GM23338 (cell line): ENCODE data around the gene C1QL4. TPM values are rescaled to one million over a fixed set of nuclear protein-coding genes. Genes with fewer than 3 reads are reported as not detected.

Experiments used
- ATAC-seq: fragments of 200-7000 bp; cut with Tn5 transposase; 3 replicates; pipeline ENCODE4 v1.9.1; 2020
- DNase-seq: peaks from one replicate; pipeline ENCODE4 v3.0.0-alpha.2; 2015; ENCODE audit warnings: low spot score
- H2AFZ ChIP-seq: fragments of 200-600 bp; sonication (generic); 2 replicates; pipeline ENCODE4 v1.8.0; 2016; ENCODE audit warnings: antibody characterized with exemption, mild to moderate bottlenecking, moderate library complexity
- H3F3A ChIP-seq: fragments of 200-600 bp; sonication (generic); replicated peaks from 2 replicates; pipeline ENCODE4 v1.8.0; 2017; ENCODE audit warnings: antibody characterized with exemption, mixed run types, low read depth
- H3K27ac ChIP-seq: fragments of 200-600 bp; sonication (generic); 2 replicates; pipeline ENCODE4 v1.6.1; 2016; ENCODE audit warnings: low read depth
- H3K27me3 ChIP-seq: fragments of 200-600 bp; sonication (generic); 2 replicates; pipeline ENCODE4 v1.8.0; 2016; ENCODE audit warnings: mild to moderate bottlenecking, mixed run types, moderate library complexity; ENCODE audit not compliant: insufficient read depth
- H3K36me3 ChIP-seq: fragments of 200-600 bp; sonication (generic); 2 replicates; pipeline ENCODE4 v1.8.0; 2016; ENCODE audit warnings: mild to moderate bottlenecking; ENCODE audit not compliant: insufficient read depth
- H3K4me1 ChIP-seq: fragments of 200-600 bp; sonication (generic); 2 replicates; pipeline ENCODE4 v1.8.0; 2016; ENCODE audit warnings: mild to moderate bottlenecking, moderate library complexity; ENCODE audit not compliant: insufficient read depth
- H3K4me2 ChIP-seq: fragments of 200-600 bp; sonication (generic); 2 replicates; pipeline ENCODE4 v1.7.1; 2017; ENCODE audit warnings: mixed run types
- H3K4me3 ChIP-seq: fragments of 200-600 bp; sonication (generic); 2 replicates; pipeline ENCODE4 v1.6.1; 2016; ENCODE audit warnings: mixed run types
- H3K79me2 ChIP-seq: fragments of 200-600 bp; sonication (generic); replicated peaks from 2 replicates; pipeline ENCODE4 v1.8.0; 2017; ENCODE audit warnings: mild to moderate bottlenecking; ENCODE audit not compliant: insufficient read depth
- H3K9me2 ChIP-seq: fragments of 200-600 bp; sonication (generic); 2 replicates; pipeline ENCODE4 v1.8.0; 2017; ENCODE audit not compliant: insufficient read depth
- H4K20me1 ChIP-seq: fragments of 200-600 bp; sonication (generic); replicated peaks from 2 replicates; pipeline ENCODE4 v1.8.0; 2017; ENCODE audit warnings: mild to moderate bottlenecking; ENCODE audit not compliant: insufficient read depth
- H3K27ac Mint-ChIP-seq: 2 replicates; pipeline ENCODE4 v1.8.0; 2020; ENCODE audit warnings: inconsistent platforms, mild to moderate bottlenecking, moderate library complexity, mixed read lengths
- H3K27me3 Mint-ChIP-seq: 3 replicates; pipeline ENCODE4 v1.8.0; 2022; ENCODE audit warnings: low read depth, mild to moderate bottlenecking, moderate library complexity, mixed read lengths, inconsistent platforms; ENCODE audit not compliant: insufficient read depth, poor library complexity
- H3K36me3 Mint-ChIP-seq: 3 replicates; pipeline ENCODE4 v1.8.0; 2021; ENCODE audit warnings: low read depth, mild to moderate bottlenecking, inconsistent platforms, moderate library complexity, mixed read lengths
- H3K4me1 Mint-ChIP-seq: 3 replicates; pipeline ENCODE4 v1.8.0; 2020; ENCODE audit warnings: mild to moderate bottlenecking, inconsistent platforms, mixed read lengths
- H3K4me3 Mint-ChIP-seq: 3 replicates; pipeline ENCODE4 v1.8.0; 2021; ENCODE audit warnings: moderate library complexity, mild to moderate bottlenecking, inconsistent platforms, mixed read lengths
- H3K9me3 Mint-ChIP-seq: 3 replicates; pipeline ENCODE4 v1.8.0; 2020; ENCODE audit warnings: moderate library complexity, mild to moderate bottlenecking, inconsistent platforms, mixed read lengths
- CREB1 ChIP-seq: fragments of 250-450 bp; sonication (Bioruptor Pico); IDR thresholded peaks from 2 replicates; pipeline ENCODE4 v1.5.0; 2020; ENCODE audit warnings: low read depth, mild to moderate bottlenecking, moderate library complexity
- CTCF ChIP-seq, 2 experiments: fragments of 200-600 bp in 1 of 2; sonication (generic) in 1 of 2; conservative IDR thresholded peaks; 2 replicates each; pipeline versions ENCODE4 v1.5.1 to v1.6.1; 2016 to 2017; ENCODE audit warnings: antibody characterized with exemption in 2 of 2, low read depth in 2 of 2, mild to moderate bottlenecking in 2 of 2, moderate library complexity in 1 of 2
- EZH2 ChIP-seq: fragments of 200-600 bp; sonication (generic); IDR thresholded peaks from one replicate; pipeline ENCODE4 v1.8.0; 2017; ENCODE audit warnings: antibody characterized with exemption, mild to moderate bottlenecking, low read depth; ENCODE audit not compliant: unreplicated experiment
- EZH2phosphoT487 ChIP-seq: fragments of 200-600 bp; sonication (generic); IDR thresholded peaks from one replicate; pipeline ENCODE4 v1.8.1; 2018; ENCODE audit warnings: antibody characterized with exemption; ENCODE audit not compliant: unreplicated experiment
- NANOG ChIP-seq: IDR thresholded peaks from 2 replicates; pipeline ENCODE4 v1.6.1; 2016; ENCODE audit warnings: antibody characterized with exemption, borderline replicate concordance
- ZNF114 ChIP-seq: fragments of 250-450 bp; sonication (Bioruptor Pico); IDR thresholded peaks from 2 replicates; pipeline ENCODE4 v1.5.0; 2020; ENCODE audit warnings: mild to moderate bottlenecking, moderate library complexity
- polyA plus RNA-seq: library from polyadenylated mRNA; unstranded; fragments of >200 nt; fragmentation: Nextera tagmentation; extraction: Ambion mirVana; gene quantifications from 2 replicates; pipeline ENCODE4 v1.2.1, GENCODE V29; 2016
- total RNA-seq: library from RNA; depleted of rRNA; stranded (reverse); fragments of >200 nt; shearing (Covaris generic); gene quantifications from 2 replicates; pipeline ENCODE4 v1.2.3, GENCODE V29; 2014

C1QL4 gene
- total and polyA plus RNA-seq, 2 experiments from 2014 or later: not detected

GRCh38 chr12:49296034-49296835 lies 40.8 kb downstream of the C1QL4 start:
- H3K79me2 ChIP-seq: no peaks in the 10 kb centered on the region
- TF ChIP-seq NANOG (no peak), EZH2 (peak; percentile 80), CREB1 (CRISPR knock-in tag) (peak; percentile 28; the same call in 1 of the 2 replicates), CTCF (conservative IDR thresholded peaks at IDR 0.05; ENCODE audit: low read depth in 2 of 2) (peak; percentile 79 to 80)
- H3K4me3 ChIP-seq: peak overlapping the region; percentile 68
- Mint-ChIP-seq H3K36me3 (no peaks in the 10 kb centered on the region; the same call in 2 of the 3 replicates), H3K9me3 (no peaks in the 10 kb centered on the region), H3K27me3 (peaks cover 79% of the 10 kb centered on the region), H3K4me3 (peak overlapping the region; percentile 62), H3K27ac (no peak overlapping the region), H3K4me1 (peaks cover 22% of the 10 kb centered on the region; the same call in 2 of the 3 replicates)
- no peaks in the 10 kb centered on the region for H4K20me1 ChIP-seq
- H3F3A ChIP-seq: peaks cover 9% of the 10 kb centered on the region; the same call in 1 of the 2 replicates
- peak; percentile 78 for DNase-seq
- H3K4me2 ChIP-seq: peak overlapping the region; percentile 87
- H3K27me3 ChIP-seq: peaks cover 84% of the 10 kb centered on the region
- H3K27ac ChIP-seq: no peak overlapping the region
- H3K4me1 ChIP-seq: peaks cover 25% of the 10 kb centered on the region
- peak; percentile 71 for ATAC-seq
- no peaks in the 10 kb centered on the region for H3K36me3 ChIP-seq
- H3K9me2 ChIP-seq: no peaks in the 10 kb centered on the region
- H2AFZ ChIP-seq: peak overlapping the region; percentile 99; the same call in 1 of the 2 replicates

DNA sequence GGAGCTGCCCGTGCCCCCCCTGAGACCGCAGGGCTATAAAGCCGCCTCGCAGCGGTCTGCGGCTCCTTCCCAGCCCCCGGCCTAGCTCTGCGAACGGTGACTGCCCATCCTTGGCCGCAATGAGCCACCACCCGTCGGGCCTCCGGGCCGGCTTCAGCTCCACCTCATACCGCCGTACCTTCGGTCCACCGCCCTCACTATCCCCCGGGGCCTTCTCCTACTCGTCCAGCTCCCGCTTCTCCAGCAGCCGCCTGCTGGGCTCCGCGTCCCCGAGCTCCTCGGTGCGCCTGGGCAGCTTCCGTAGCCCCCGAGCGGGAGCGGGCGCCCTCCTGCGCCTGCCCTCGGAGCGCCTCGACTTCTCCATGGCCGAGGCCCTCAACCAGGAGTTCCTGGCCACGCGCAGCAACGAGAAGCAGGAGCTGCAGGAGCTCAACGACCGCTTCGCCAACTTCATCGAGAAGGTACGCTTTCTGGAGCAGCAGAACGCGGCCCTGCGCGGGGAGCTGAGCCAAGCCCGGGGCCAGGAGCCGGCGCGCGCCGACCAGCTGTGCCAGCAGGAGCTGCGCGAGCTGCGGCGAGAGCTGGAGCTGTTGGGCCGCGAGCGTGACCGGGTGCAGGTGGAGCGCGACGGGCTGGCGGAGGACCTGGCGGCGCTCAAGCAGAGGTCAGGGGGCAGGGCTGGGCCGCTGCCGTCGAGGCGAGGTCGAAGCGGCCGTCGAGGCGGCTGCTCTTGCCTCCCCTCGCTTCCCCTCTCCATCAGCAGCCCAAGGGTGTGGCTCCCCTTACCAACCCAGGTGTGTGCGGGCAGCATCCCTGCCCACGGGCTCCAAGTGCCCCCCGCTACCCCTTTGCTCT lies 41.7 kb downstream of the C1QL4 start, which contains the start of gene PRPH:
PRPH (plus strand) TSS at position 66 of the 855 bp plus-strand sequence; CDS start at position 120, 54 bp downstream.
- Mint-ChIP-seq H3K9me3 (no peaks in the 10 kb centered on the region), H3K4me1 (peaks cover 22% of the 10 kb centered on the region; the same call in 2 of the 3 replicates), H3K27ac (no peak within 1 kb of the TSS), H3K27me3 (peaks cover 83% of the 10 kb centered on the region), H3K4me3 (peak within 1 kb of the TSS; percentile 57; the same call in 1 of the 3 replicates), H3K36me3 (no peaks in the 10 kb centered on the region; the same call in 2 of the 3 replicates)
- Histone ChIP-seq H4K20me1 (no peaks in the 10 kb centered on the region), H3K4me1 (peaks cover 25% of the 10 kb centered on the region), H3K79me2 (no peaks in the 10 kb centered on the region), H3F3A (peaks cover 9% of the 10 kb centered on the region; the same call in 1 of the 2 replicates), H3K4me3 (peak within 1 kb of the TSS; percentile 52), H3K36me3 (no peaks in the 10 kb centered on the region), H2AFZ (peak within 1 kb of the TSS; percentile 98), H3K4me2 (peak within 1 kb of the TSS; percentile 81), H3K9me2 (no peaks in the 10 kb centered on the region), H3K27ac (no peak within 1 kb of the TSS), H3K27me3 (peaks cover 94% of the 10 kb centered on the region)
- DNase-seq (peak; percentile 45), ATAC-seq (peak; percentile 4)
- no peak for TF ChIP-seq ZNF114 (CRISPR knock-in tag)
- TF ChIP-seq NANOG: no peak
- peak; percentile 14 to 35; a peak in 1 of 4 replicates for TF ChIP-seq CTCF (conservative IDR thresholded peaks at IDR 0.05; ENCODE audit: low read depth in 2 of 2)
- peak; percentile 96 for TF ChIP-seq EZH2
- TF ChIP-seq EZH2phosphoT487: peak; percentile 99
